HepG2 (cell line): ENCODE measurements around the gene CFAP300. TPM values are rescaled to one million over a fixed set of nuclear protein-coding genes. Genes with fewer than 3 reads are reported as not detected.

ENCODE experiments used
- ARNTL ChIP-seq: sonication (generic); formaldehyde crosslinking; IDR thresholded peaks from 2 replicates; pipeline ENCODE4 v1.4.0; 2020; ENCODE audit warnings: mild to moderate bottlenecking, missing genetic modification reagents
- MYNN ChIP-seq: sonication (generic); formaldehyde crosslinking; IDR thresholded peaks from 2 replicates; pipeline ENCODE4 v1.4.0; 2020; ENCODE audit warnings: mild to moderate bottlenecking, low read depth, missing genetic modification reagents
- NFKB2 ChIP-seq: sonication (generic); formaldehyde crosslinking; IDR thresholded peaks from 2 replicates; pipeline ENCODE4 v1.4.0; 2020; ENCODE audit warnings: missing genetic modification reagents, borderline replicate concordance
- TOE1 ChIP-seq: sonication (generic); formaldehyde crosslinking; IDR thresholded peaks from 2 replicates; pipeline ENCODE4 v1.4.0; 2020; ENCODE audit warnings: mild to moderate bottlenecking, missing genetic modification reagents
- ZNF619 ChIP-seq: sonication (generic); formaldehyde crosslinking; IDR thresholded peaks from 2 replicates; pipeline ENCODE4 v1.4.0; 2020; ENCODE audit warnings: mild to moderate bottlenecking, missing genetic modification reagents
- ZNF746 ChIP-seq: sonication (generic); formaldehyde crosslinking; IDR thresholded peaks from 2 replicates; pipeline ENCODE4 v1.8.0; 2022; ENCODE audit warnings: mild to moderate bottlenecking, missing genetic modification reagents
- ZXDC ChIP-seq: sonication (generic); formaldehyde crosslinking; IDR thresholded peaks from 2 replicates; pipeline ENCODE4 v1.5.0; 2020; ENCODE audit warnings: mild to moderate bottlenecking, missing genetic modification reagents
- polyA plus RNA-seq, 8 experiments: library from polyadenylated mRNA; depleted of rRNA in 3 of 8; stranded (reverse) in 7 of 8; unstranded in 1 of 8; fragments of >200 nt; fragmentation: Illumina TruSeq in 4 of 8; extraction: Trizol in 4 of 8; gene quantifications; 2 replicates each; pipeline versions ENCODE4 v1.2.1 to v1.2.3, GENCODE V29; 2011 to 2016; ENCODE audit warnings: low read depth in 4 of 8, missing spikeins in 1 of 8, mixed read lengths in 1 of 8; ENCODE audit not compliant: insufficient read depth in 1 of 8
- total RNA-seq, 5 experiments: library from RNA; depleted of rRNA; stranded (reverse); fragments of >200 nt; fragmentation: Illumina TruSeq; extraction: Trizol; gene quantifications; 2 replicates each; pipeline ENCODE4 v1.2.3, GENCODE V29; 2016; ENCODE audit warnings: low read depth in 1 of 5
- TF ChIP-seq, protein P1 (sequence below): sonication (generic); formaldehyde crosslinking; IDR thresholded peaks from 2 replicates; pipeline ENCODE4 v1.4.0; 2020; ENCODE audit warnings: missing genetic modification reagents, borderline replicate concordance
- TF ChIP-seq, protein P2 (sequence below): sonication (generic); formaldehyde crosslinking; IDR thresholded peaks from 2 replicates; pipeline ENCODE4 v1.4.0; 2020; ENCODE audit warnings: missing genetic modification reagents
- TF ChIP-seq, protein P3 (sequence below): sonication (generic); formaldehyde crosslinking; IDR thresholded peaks from 2 replicates; pipeline ENCODE4 v1.4.0; 2020; ENCODE audit warnings: mild to moderate bottlenecking, low read depth, missing genetic modification reagents
- TF ChIP-seq, protein P4 (sequence below): sonication (generic); formaldehyde crosslinking; IDR thresholded peaks from 2 replicates; pipeline ENCODE4 v1.4.0; 2020; ENCODE audit warnings: missing genetic modification reagents
- TF ChIP-seq, protein P5 (sequence below): sonication (generic); formaldehyde crosslinking; IDR thresholded peaks from 2 replicates; pipeline ENCODE4 v1.4.0; 2020; ENCODE audit warnings: mild to moderate bottlenecking, missing genetic modification reagents, borderline replicate concordance
- TF ChIP-seq, protein P6 (sequence below): IDR thresholded peaks from 2 replicates; pipeline ENCODE4 v1.6.1; 2016

Gene CFAP300
- total and polyA plus RNA-seq, 2 of the 13 experiments (the other 11 are each of a cell fraction or from before 2014, with no cell fraction given), result not detected

- TF ChIP-seq, protein P1, sequence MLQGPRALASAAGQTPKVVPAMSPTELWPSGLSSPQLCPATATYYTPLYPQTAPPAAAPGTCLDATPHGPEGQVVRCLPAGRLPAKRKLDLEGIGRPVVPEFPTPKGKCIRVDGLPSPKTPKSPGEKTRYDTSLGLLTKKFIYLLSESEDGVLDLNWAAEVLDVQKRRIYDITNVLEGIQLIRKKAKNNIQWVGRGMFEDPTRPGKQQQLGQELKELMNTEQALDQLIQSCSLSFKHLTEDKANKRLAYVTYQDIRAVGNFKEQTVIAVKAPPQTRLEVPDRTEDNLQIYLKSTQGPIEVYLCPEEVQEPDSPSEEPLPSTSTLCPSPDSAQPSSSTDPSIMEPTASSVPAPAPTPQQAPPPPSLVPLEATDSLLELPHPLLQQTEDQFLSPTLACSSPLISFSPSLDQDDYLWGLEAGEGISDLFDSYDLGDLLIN, result no peak
- TF ChIP-seq, protein P2, sequence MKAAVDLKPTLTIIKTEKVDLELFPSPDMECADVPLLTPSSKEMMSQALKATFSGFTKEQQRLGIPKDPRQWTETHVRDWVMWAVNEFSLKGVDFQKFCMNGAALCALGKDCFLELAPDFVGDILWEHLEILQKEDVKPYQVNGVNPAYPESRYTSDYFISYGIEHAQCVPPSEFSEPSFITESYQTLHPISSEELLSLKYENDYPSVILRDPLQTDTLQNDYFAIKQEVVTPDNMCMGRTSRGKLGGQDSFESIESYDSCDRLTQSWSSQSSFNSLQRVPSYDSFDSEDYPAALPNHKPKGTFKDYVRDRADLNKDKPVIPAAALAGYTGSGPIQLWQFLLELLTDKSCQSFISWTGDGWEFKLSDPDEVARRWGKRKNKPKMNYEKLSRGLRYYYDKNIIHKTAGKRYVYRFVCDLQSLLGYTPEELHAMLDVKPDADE (CRISPR knock-in tag), result no peak
- TF ChIP-seq ZNF619 (CRISPR knock-in tag) (no peak), ARNTL (CRISPR knock-in tag) (no peak), ZNF746 (CRISPR knock-in tag) (no peak), NFKB2 (CRISPR knock-in tag) (no peak), MYNN (CRISPR knock-in tag) (no peak), ZXDC (CRISPR knock-in tag) (no peak), TOE1 (CRISPR knock-in tag) (no peak)
- TF ChIP-seq, protein P3, sequence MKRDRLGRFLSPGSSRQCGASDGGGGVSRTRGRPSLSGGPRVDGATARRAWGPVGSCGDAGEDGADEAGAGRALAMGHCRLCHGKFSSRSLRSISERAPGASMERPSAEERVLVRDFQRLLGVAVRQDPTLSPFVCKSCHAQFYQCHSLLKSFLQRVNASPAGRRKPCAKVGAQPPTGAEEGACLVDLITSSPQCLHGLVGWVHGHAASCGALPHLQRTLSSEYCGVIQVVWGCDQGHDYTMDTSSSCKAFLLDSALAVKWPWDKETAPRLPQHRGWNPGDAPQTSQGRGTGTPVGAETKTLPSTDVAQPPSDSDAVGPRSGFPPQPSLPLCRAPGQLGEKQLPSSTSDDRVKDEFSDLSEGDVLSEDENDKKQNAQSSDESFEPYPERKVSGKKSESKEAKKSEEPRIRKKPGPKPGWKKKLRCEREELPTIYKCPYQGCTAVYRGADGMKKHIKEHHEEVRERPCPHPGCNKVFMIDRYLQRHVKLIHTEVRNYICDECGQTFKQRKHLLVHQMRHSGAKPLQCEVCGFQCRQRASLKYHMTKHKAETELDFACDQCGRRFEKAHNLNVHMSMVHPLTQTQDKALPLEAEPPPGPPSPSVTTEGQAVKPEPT (CRISPR knock-in tag), result no peak
- TF ChIP-seq, protein P4, sequence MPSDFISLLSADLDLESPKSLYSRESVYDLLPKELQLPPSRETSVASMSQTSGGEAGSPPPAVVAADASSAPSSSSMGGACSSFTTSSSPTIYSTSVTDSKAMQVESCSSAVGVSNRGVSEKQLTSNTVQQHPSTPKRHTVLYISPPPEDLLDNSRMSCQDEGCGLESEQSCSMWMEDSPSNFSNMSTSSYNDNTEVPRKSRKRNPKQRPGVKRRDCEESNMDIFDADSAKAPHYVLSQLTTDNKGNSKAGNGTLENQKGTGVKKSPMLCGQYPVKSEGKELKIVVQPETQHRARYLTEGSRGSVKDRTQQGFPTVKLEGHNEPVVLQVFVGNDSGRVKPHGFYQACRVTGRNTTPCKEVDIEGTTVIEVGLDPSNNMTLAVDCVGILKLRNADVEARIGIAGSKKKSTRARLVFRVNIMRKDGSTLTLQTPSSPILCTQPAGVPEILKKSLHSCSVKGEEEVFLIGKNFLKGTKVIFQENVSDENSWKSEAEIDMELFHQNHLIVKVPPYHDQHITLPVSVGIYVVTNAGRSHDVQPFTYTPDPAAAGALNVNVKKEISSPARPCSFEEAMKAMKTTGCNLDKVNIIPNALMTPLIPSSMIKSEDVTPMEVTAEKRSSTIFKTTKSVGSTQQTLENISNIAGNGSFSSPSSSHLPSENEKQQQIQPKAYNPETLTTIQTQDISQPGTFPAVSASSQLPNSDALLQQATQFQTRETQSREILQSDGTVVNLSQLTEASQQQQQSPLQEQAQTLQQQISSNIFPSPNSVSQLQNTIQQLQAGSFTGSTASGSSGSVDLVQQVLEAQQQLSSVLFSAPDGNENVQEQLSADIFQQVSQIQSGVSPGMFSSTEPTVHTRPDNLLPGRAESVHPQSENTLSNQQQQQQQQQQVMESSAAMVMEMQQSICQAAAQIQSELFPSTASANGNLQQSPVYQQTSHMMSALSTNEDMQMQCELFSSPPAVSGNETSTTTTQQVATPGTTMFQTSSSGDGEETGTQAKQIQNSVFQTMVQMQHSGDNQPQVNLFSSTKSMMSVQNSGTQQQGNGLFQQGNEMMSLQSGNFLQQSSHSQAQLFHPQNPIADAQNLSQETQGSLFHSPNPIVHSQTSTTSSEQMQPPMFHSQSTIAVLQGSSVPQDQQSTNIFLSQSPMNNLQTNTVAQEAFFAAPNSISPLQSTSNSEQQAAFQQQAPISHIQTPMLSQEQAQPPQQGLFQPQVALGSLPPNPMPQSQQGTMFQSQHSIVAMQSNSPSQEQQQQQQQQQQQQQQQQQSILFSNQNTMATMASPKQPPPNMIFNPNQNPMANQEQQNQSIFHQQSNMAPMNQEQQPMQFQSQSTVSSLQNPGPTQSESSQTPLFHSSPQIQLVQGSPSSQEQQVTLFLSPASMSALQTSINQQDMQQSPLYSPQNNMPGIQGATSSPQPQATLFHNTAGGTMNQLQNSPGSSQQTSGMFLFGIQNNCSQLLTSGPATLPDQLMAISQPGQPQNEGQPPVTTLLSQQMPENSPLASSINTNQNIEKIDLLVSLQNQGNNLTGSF (CRISPR knock-in tag), result no peak
- TF ChIP-seq, protein P5, sequence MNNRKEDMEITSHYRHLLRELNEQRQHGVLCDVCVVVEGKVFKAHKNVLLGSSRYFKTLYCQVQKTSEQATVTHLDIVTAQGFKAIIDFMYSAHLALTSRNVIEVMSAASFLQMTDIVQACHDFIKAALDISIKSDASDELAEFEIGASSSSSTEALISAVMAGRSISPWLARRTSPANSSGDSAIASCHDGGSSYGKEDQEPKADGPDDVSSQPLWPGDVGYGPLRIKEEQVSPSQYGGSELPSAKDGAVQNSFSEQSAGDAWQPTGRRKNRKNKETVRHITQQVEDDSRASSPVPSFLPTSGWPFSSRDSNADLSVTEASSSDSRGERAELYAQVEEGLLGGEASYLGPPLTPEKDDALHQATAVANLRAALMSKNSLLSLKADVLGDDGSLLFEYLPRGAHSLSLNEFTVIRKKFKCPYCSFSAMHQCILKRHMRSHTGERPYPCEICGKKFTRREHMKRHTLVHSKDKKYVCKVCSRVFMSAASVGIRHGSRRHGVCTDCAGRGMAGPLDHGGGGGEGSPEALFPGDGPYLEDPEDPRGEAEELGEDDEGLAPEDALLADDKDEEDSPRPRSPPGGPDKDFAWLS (CRISPR knock-in tag), result no peak
- TF ChIP-seq, protein P6, sequence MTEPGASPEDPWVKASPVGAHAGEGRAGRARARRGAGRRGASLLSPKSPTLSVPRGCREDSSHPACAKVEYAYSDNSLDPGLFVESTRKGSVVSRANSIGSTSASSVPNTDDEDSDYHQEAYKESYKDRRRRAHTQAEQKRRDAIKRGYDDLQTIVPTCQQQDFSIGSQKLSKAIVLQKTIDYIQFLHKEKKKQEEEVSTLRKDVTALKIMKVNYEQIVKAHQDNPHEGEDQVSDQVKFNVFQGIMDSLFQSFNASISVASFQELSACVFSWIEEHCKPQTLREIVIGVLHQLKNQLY (CRISPR knock-in tag), result no peak
These were observed 40.2 kb upstream of the CFAP300 start (continued) for GRCh38 chr11:102006835-102007566.
